NCI-H345 (cell line): ENCODE measurements around the gene SLC9A3.
"Not testable (repeated sequence)": the region's sequence is repeated elsewhere in the genome, so short reads cannot be mapped to it uniquely, and the experiment has no call there.

Source experiments
- DNase-seq: peaks from one replicate; lab custom pipeline; 2025; lab: John Stamatoyannopoulos, UW

SLC9A3 gene

GRCh38 chr5:524234-524972 is at the start of gene SLC9A3:
SLC9A3 (minus strand) TSS chr5:524449.
- DNase-seq: peak; percentile 42

- DNase-seq: peak; percentile 87
Observed at GRCh38 chr5:573976-574375, 49.7 kb upstream of the SLC9A3 start.

- DNase-seq: peak; percentile 34
Observed at GRCh38 chr5:573206-573605, 49.0 kb upstream of the SLC9A3 start.

- DNase-seq: peak; percentile 95
Observed at GRCh38 chr5:572398-573019, 48.3 kb upstream of the SLC9A3 start.

GRCh38 chr5:571791-572190 is 47.5 kb upstream of the SLC9A3 start:
- no peak for DNase-seq

- DNase-seq: no peak
Observed at GRCh38 chr5:570886-571285, 46.6 kb upstream of the SLC9A3 start.

- DNase-seq: no peak
Observed at GRCh38 chr5:570446-570845, 46.2 kb upstream of the SLC9A3 start.

- no peak for DNase-seq
Observed at GRCh38 chr5:569868-570361, 45.7 kb upstream of the SLC9A3 start.

- DNase-seq: no peak
Observed at GRCh38 chr5:569358-569867, 45.2 kb upstream of the SLC9A3 start.

- DNase-seq: no peak
Observed at GRCh38 chr5:568809-569208, 44.6 kb upstream of the SLC9A3 start.

- peak; percentile 53 for DNase-seq
Observed at GRCh38 chr5:568061-568781, 44.0 kb upstream of the SLC9A3 start.

- no peak for DNase-seq
Observed at GRCh38 chr5:567664-568060, 43.4 kb upstream of the SLC9A3 start.

- DNase-seq: no peak
Observed at GRCh38 chr5:566636-567309, 42.5 kb upstream of the SLC9A3 start.

GRCh38 chr5:565782-566440 is 41.7 kb upstream of the SLC9A3 start:
- no peak for DNase-seq

- DNase-seq: no peak
Observed at GRCh38 chr5:561408-561807, 37.2 kb upstream of the SLC9A3 start.

GRCh38 chr5:560792-561166 is 36.5 kb upstream of the SLC9A3 start:
- no peak for DNase-seq

- no peak for DNase-seq
Observed at GRCh38 chr5:558871-559503, 34.7 kb upstream of the SLC9A3 start.

GRCh38 chr5:558326-558725 is 34.1 kb upstream of the SLC9A3 start:
- no peak for DNase-seq

- DNase-seq: not testable (repeated sequence)
Observed at GRCh38 chr5:557917-558316, 33.7 kb upstream of the SLC9A3 start.

GRCh38 chr5:556909-557441 is 32.7 kb upstream of the SLC9A3 start:
- no peak for DNase-seq

GRCh38 chr5:555058-555623 is 30.9 kb upstream of the SLC9A3 start:
- no peak for DNase-seq
